ENCODE data around the gene INPP4B.
A peak's percentile ranks its signal among the peaks of the same experiment; 100 is the strongest.
"Not testable (repeated sequence)": the region's sequence is repeated elsewhere in the genome, so short reads cannot be mapped to it uniquely, and the experiment has no call there.

INPP4B gene

DNA sequence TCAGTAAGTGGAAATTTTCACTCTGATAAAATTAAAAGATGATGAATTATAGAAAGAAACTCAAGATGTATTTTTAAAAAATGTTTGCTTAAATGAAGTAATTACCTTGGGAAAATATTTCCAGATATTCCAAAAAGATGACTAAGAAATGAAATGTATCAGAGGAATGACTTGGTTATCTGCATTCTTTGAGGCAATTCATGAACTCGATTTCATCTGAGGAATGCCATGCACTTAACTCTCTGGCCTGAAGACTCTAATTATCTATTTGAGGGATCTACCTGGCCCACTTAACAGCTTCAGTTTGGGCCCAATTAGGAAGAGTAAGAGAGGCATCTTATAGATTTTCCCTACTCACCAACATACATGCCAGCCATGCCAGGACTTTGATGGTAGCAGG is 182.3 kb downstream of the INPP4B start:
- no peak for DNase-seq

DNA sequence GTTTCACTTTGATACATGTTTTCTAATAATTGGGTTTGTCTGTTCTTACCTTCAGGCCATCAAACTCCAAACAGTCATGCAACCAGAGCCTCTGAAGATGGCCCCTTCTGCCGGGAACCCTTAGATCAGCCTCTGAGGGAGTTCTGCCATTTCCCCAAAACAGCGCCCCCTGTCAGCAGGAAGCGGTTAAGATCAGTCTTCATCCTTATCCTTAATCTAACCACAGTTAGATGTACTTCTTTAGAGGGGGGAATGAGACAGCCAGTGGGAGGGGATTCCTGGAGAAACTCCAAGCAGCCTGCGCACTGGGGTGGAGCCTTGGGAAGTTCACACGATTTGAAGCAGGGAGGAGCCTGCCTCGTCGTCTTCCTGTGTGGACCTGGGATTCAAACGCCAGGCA is 185.4 kb downstream of the INPP4B start:
- no peak for DNase-seq

DNA sequence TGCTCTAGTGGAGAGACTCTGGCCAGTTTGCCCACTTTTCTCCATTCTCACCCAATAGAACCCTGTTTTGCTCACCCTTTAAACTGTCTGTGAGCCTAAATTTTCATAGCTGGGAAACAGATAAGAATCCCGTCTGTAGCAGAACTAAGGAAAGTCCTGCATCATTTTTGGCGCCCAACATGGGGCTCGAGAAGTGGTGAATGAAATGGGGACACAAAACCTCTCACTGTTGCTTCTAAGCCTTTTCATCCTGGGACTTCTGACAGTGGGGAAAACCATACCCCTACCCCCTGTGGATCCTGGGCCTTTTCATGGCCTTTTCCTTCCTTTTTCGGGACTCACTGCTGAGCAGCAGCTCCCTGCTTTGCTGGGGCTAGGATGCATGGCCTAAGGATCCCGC is 189.9 kb downstream of the INPP4B start:
- peak in 1 of 2 donors; percentile 5 for DNase-seq

DNA sequence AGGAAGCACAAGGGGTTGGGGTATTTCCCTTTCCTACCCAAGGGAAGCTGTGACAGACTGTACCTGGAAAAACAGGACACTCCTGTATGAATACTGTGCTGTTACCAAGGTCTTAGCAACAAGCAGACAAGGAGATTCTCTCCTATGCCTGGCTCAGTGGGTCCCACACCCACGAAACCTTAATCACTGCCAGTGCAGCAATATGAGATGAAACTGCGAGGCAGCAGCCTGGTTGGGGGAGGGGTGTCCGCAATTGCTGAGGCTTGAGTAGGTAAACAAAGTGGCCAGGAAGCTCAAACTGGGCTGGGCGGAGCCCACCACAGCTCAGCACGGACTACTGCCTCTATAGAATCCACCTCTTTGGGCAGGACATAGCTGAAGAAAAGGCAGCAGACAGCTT is 197.7 kb downstream of the INPP4B start:
- DNase-seq: no peak

DNA sequence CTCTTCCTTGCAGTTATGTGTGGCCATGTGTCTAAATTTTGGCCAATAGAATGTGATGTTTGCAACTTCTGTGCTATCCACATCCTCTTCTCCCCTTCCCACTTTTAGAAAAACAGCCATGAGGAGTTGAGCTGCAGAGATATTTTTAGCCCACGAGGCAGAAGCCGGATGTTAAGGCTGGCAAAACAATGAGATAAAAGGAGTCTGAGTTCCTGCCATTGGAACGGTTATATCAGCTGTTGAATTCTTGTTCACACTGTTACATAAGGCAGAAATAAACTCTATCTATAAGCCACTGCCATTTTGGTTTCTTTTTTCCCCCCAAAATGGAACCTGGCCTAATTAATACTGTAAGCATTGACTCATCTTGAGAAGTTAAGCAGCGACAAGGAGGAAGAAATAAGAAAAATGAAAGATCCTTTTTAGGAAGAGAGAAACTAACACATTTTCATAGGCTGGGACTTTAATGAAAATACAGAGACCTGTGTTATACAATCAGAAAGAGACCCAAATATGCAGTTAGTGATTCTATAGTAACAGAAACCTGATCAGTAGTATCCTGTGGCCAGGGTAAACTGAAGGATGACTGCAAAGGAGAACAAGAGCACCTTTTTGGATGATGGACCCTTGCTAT is 200.5 kb downstream of the INPP4B start:
- DNase-seq: no peak

DNA sequence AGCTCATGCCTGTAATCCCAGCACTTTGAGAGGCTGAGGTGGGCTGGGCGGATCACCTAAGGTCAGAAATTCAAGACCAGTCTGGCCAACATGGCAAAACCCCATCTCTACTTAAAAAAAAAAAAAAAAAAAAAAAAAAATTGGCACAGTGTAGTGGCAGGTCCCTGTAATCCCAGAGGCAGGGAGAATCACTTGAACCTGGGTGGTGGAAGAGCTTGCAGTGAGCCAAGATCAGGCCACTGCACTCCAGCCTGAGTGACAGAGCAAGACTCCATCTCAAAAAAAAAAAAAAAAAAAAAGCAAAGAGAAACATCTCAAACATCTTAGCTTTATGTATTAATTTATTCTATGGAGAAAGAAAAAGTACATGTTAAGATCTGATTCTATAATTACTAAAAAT is 201.5 kb downstream of the INPP4B start:
- DNase-seq: not testable (repeated sequence)

DNA sequence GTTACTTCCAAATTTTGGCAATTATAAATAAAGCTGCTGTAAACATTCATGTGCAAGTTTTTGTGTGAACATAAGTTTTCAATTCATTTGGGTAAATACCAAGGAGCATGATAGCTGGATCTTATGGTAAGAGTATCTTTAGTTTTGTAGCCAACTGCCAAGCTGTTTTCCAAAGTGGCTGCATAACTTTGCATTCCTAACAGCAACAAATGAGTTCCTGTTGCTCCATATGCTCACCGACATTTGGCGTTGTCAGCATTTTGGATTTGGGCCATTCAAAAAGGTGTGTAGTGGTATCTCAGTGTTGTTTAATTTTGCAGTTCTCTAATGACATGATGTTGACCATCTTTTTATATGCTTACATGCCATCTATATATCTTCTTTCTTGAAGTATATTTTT is 208.5 kb downstream of the INPP4B start:
- no peak for DNase-seq

DNA sequence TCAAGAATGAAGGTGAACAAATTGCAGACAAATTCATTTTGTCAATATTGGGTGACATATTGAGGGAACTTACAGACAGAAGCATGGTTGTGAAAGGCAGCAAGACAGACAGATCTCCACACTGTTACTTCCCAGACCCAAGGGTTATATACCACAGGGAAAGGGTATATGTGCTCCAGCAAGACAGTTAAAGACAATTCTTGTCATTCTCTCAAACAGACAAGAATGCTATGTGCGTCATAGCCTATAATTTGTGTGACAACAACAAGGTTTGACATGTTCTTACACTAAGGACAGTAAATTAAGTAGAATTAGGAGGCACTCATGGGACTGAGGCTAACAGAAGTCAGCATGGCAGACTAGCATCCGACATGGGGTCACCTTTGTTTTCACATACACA is 214.3 kb downstream of the INPP4B start:
- DNase-seq: no peak

DNA sequence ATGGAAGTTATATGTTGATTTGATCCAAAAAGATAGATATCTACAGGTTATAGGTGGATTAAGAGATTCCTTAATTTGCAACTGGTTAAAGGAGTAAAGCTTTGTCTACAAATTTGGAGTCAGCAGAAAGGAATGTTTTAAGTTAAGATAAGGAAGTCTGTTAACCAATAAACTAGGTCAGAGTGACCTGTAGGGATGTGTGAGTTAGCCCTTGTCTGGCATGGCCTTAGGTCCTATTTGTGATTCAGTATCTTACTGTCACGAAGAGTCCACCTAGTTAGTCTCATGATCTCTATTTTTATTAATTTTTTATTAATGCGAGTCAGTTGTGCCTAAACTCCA is 230.8 kb downstream of the INPP4B start:
- DNase-seq: no peak

DNA sequence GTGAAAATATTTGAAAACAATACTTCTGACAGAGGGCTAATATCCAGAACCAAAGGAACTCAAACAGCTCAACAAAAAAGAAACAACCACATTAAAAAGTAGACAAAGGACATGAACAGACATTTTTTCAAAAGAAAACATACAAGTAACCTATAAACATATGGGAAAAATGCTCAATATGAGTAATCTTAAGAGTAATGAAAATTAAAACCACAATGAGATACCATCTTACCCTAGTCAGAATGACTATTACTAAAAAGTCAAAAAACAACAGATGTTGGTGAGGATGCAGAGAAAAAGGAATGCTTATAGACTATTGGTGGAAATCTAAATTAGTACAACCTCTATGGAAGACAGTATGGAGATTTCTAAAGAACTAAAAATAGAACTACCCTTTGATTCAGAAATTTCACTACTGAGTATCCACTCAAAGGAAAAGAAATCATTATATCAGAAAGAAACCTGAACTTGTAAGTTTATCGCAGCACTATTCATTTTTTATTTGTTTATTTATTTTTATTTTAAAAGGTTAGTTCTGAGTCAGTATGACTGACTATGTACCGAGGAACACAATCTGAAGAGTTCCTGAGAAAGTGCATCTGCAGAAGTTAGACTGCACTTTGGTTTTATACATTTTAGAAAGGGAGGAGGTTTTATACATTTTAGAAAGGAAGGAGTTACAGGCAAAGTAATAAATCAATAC is 231.3 kb downstream of the INPP4B start:
- DNase-seq: no peak

DNA sequence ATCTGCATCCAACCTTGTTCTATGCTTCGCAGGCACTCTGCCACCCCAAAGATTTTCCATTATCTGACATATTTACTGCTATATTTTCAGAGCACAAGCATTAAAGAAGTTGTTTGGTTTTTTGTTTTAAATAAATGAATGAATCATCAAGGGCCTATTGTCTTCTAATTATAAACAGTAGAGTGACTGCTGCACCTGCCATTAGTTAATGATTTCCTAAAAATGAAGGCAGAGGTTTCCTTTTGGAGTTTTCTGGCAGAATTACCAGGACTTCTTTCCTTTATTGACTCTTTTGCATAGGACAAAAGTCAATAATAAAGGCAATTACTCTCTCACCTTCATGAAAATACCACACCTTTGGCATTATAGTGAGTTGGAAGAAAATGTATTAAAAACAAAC is 238.1 kb downstream of the INPP4B start:
- DNase-seq: no peak

DNA sequence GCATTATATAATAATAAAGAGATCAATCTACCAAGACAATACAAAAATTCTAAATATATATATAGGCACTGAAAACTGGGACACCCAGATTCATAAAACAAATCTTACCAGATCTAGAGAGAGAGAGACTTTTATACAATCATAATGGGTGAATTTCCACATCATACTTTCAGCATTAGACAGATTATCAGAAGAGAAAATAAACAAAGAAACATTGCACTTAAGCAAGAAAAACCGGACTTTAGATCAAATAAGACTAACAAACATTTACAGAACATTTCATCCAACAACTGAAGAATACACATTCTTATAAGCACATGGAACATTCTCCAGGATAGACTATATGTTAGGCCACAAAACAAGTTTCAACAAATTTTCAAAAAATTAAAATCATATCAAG is 245.1 kb downstream of the INPP4B start:
- no peak for DNase-seq

DNA sequence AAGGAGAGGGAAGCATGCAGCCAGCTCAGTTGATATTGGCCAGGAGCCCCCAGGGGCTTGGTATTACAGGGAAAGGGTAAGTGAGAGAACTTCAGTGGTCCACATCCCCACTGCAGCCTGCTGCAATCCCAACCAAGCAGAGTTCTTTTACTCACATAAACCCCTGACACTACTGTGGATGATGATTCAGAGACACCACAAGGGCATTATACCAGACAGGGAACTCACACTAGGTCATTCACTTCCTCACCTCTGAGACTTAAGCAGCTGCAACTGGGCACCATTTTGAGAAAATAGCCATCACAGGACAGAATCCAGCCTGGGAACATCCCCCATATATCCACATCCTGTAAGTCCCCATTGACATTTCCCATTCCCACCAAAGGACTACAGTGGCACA is 248.0 kb downstream of the INPP4B start:
- no peak for DNase-seq

DNA sequence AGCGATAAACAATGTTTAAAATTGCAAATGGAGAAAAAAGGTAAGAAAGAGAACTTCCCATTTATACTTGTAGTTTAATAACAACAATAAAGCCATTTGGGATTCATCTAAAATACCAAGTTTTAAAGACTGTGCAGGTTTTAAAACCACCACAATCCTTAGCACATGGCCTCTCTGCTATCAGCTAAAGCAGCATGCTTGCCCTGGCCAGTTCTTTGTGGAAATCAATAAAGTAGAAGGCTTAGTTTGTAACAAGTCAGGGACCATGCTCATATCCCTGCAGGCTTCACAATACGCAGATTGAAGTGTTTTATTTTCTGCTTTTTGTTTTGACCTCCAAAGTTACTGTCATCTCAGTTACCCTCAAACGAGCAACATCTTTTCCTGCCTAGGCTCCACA is 249.5 kb downstream of the INPP4B start:
- no peak for DNase-seq

DNA sequence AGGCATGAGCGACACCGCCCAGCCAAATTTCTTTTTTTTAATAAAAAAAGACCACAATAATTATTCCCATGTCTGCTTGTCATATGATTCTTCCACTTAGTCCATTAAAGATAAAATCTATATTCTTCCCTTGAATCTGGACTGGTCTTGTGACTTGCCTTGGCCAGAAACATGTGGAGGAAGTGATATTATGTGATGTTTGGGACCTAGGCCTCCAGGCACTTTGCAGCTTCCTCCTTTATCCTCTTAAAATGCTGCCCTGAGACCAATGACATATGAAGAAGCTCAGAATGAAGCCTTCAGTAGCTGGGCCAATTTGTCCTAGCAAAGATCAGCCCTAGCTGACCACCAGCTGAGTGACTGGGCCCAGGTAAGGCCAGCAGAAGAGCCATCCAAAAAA is 250.0 kb downstream of the INPP4B start:
- no peak for DNase-seq

DNA sequence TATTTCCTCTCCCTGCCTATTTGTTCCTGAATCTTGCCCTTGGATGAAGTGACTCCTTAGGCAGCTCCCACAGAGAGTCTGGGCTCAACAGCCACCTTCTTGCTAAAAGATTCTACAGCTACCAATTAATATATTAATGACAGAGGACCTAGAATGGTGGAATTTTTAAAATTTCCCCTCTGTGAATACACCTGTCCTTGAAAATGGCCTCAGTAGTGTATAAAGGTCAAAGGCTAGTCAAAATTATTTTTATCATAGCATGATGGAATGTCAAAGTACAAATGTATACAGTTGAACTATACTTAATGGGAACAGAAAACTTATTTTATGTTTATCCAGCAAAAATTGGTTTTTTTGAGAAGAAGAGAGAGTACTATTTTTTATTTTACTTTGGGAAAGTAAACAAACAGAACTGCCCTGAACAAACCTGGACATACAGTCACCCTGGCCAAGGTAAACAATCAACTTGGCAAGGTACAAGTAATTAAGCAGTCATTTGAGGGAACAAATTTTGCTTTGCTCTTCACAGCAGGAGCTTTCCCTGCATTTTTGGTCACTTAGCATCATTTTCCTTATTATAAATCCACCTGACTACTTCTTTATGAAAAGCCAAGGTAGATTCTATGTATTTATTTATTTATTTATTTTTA is 250.8 kb downstream of the INPP4B start:
- no peak for DNase-seq

DNA sequence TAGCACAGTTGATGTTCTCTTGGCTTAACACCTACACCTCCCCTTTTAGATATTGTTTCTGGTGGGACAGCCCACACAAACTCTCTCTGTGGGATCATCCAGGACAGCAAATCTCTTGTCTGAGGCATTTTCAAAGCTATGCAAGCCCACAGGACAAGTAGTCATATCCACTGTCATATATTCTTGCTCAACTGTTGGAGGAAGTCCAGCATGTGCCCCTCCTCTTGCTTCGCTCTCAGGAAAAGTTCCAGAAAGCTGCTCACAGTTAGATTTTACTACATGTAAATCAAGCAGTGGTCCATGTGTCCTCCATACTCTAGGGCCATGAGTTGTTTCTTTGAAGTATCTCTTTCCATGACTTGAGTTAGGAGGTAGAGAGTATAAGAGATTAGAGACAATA is 260.7 kb downstream of the INPP4B start:
- no peak for DNase-seq

DNA sequence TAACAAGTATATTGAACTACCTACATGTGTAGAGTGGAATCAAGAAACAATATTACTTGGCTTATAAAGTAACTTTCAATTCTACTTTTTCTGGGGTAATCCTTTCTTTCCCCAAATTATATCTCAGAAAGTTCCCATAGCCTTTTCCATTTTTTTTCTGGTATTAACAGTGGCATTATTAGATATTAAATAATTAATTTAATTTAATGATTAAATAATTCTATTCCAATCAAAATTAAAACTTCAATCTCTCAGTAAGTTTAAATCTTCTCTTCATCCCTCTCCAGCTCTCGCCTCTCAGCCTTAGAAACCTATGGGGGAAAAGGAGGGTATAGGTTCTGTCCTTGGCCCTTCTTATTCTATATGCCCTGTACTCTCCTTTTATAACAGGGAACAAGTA is 262.4 kb downstream of the INPP4B start:
- no peak for DNase-seq

DNA sequence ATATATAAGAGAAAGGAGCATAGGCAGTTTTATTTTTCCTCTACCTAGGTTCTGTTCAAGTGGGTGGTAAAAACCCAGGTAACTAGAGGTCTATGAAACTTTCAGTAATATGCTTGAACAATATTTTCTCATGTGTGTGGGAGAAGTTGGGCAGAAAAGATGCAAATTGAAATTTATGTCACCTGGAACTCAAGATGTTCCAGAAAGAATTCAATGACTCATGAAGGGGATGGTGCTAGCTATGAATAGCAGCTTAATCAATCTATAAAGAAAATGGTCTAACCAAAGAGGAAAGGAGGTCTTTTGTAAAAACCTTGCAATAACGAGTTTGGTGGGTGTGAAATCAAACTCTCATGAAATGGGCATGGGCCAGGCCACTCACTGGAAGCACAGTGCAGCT is 263.8 kb downstream of the INPP4B start:
- DNase-seq: no peak

DNA sequence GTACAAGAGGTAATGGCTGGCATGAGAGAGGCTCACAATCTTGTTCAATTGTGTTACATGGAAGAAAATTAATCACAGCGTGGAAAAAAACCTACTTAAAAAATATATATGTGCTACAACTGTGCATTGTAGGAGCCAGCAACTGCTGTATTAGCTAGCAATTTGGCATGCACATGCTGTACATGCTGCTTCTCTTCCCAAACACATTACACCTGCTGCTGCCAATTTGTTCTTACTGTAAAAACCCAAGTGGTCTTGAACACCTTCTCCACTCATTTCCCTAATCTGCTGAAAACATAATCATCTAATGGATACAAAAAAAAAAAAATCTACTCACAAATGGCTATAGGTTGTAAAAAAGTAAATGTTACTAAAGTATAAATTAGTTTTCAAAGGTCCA is 264.2 kb downstream of the INPP4B start:
- DNase-seq: no peak

DNA sequence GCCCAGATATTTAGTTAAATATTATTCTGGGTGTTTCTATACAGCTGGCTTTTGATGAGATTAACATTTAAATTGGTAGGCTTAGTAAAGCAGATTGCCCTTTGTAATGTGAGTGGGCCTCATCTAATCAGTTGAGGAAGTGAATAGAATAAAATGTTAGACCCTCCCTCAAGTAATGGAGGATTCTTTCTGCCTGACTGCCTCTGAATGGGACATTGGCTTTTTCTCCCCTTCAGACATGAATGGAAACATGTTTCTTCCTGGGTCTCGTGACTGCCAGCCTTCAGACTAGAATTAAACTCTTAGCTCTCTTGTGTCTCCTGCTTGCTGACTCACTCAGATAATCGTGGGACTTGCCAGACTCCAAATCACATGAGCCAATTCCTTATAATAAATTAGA is 266.7 kb downstream of the INPP4B start:
- DNase-seq: no peak

DNA sequence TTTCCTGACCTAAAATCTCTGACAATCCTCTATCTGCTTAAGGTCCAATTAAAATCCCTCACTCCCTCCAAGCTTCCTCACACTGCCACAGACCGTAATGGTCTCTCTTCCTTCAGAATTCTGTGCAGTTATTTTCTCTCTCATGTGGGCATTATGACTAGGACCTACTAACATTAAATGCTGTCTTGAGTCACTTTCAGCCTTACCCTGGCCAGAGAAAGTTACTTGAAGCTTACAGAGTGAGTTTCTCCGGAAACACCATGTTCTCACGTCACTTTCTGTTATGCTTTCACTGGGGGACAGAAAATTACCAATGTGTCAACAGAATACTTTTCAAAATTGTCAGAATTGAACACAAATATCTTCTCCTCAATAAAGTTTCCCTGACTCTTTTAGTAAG is 271.8 kb downstream of the INPP4B start:
- no peak for DNase-seq

DNA sequence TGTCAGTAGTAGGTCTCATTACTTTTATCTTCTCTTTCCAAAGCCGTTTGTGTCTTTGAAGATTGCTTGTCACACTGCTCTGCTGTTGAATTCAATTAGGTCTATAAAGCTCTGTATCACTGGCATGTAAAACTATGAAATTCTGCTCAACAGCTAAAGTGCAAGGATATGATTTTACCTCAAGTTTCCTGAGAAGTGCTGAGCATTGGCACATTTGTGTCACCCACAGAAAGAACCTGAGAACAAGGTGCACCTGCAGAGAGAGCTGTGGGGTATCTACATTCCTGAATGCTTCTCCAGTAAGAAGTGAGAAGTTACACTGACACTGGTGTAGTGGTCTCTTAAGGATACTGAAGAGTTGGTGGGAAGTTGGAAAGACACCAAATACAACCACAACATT is 274.0 kb downstream of the INPP4B start:
- no peak for DNase-seq

DNA sequence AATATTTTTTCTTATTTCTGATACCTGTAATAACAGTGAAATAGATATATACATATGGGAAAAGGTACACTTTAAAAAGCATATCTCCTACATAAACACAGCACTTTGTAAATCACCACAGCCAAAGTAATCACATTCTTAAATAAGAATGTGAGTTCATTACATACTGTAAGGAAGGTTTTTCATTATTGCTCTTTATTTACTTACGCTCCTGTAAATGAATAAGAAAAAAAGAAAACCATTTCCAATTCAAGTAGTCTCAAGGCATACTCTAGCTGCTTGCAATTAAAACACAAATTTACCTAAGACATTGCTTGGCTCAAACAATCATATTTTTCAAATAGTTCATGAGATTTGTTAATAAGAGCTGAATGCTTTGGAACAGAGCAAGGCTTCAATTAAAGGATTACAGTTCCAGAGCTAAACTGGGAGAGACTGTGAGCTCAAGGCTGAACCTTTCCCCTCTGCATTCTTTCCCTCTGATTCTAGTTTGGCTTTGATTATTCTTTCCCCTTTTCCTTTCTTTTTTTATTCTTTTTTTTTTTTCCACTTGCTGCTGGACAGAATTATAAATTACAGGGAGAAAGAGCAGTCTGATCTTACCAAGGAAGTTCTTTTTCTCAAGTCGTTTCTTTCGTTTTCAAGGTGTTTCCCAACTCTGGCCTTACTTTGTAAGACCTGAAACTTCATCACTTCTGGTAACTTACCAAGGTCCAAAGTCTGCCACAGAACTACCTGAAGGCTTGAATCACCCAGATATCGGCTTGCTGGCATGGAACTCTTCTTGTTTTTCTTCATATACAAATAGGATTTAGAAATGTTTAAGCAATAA is 278.3 kb downstream of the INPP4B start:
- DNase-seq: no peak

All from stimulated activated CD4-positive, alpha-beta T cell treated with anti-CD3 and anti-CD28 coated beads, Interleukin-2, amount 100 ng/mL, for 48 hours (primary cell).